ENCODE results near the gene KLHL40. TPM values are rescaled to one million over a fixed set of nuclear protein-coding genes. Genes with fewer than 3 reads are reported as not detected.

Gene KLHL40
- total RNA-seq, 4 donors from 2014 or later = not detected

- Histone ChIP-seq H3K4me1 (no peaks in the 10 kb centered on the region), H3K9me3 (no peaks in the 10 kb centered on the region), H3K36me3 (no peaks in the 10 kb centered on the region), H3K27ac (no peak overlapping the region), H3K27me3 (peaks cover 3% of the 10 kb centered on the region), H3K4me3 (no peak overlapping the region)
- peak; percentile 31 to 34 for DNase-seq (ENCODE audit: low spot score in 2 of 2)
- WGBS = 84% methylated on average over 7 of the region's 7 CpGs
- no peak for TF ChIP-seq EP300 (IDR thresholded peaks at IDR 0.05)
- no peak for TF ChIP-seq POLR2A (IDR thresholded peaks at IDR 0.05)
- TF ChIP-seq CTCF (IDR thresholded peaks at IDR 0.05) = no peak
- no peak for TF ChIP-seq POLR2AphosphoS5 (IDR thresholded peaks at IDR 0.05)
These were observed 25.1 kb downstream of the KLHL40 start for GRCh38 chr3:42710323-42711021.

- Histone ChIP-seq H3K27ac (no peak overlapping the region), H3K27me3 (peaks cover 3% of the 10 kb centered on the region), H3K4me3 (no peak overlapping the region), H3K9me3 (no peaks in the 10 kb centered on the region), H3K36me3 (no peaks in the 10 kb centered on the region), H3K4me1 (no peaks in the 10 kb centered on the region)
- 60% methylated on average over 5 of the region's 6 CpGs for WGBS
- no peak for TF ChIP-seq POLR2AphosphoS5 (IDR thresholded peaks at IDR 0.05)
- TF ChIP-seq POLR2A (IDR thresholded peaks at IDR 0.05) = no peak
- no peak for TF ChIP-seq CTCF (IDR thresholded peaks at IDR 0.05)
- peak; percentile 39 to 61 for DNase-seq (ENCODE audit: low spot score in 2 of 2)
These were observed 26.4 kb downstream of the KLHL40 start for GRCh38 chr3:42711491-42712343.

GRCh38 chr3:42712344-42712648 is 27.0 kb downstream of the KLHL40 start:
- Histone ChIP-seq H3K9me3 (no peaks in the 10 kb centered on the region), H3K36me3 (no peaks in the 10 kb centered on the region), H3K27ac (no peak overlapping the region), H3K27me3 (peaks cover 3% of the 10 kb centered on the region), H3K4me3 (no peak overlapping the region), H3K4me1 (no peaks in the 10 kb centered on the region)
- 98% methylated on average over 4 of the region's 4 CpGs for WGBS
- DNase-seq (ENCODE audit: low spot score in 2 of 2) = no peak
- TF ChIP-seq POLR2A (IDR thresholded peaks at IDR 0.05) (no peak), POLR2AphosphoS5 (IDR thresholded peaks at IDR 0.05) (no peak), EP300 (IDR thresholded peaks at IDR 0.05) (no peak), CTCF (IDR thresholded peaks at IDR 0.05) (no peak)

- no peaks in the 10 kb centered on the region for H3K4me1 ChIP-seq
- 54% methylated on average over 4 of the region's 5 CpGs for WGBS
- H3K27me3 ChIP-seq = peaks cover 3% of the 10 kb centered on the region
- no peak overlapping the region for H3K4me3 ChIP-seq
- no peak for TF ChIP-seq EP300 (IDR thresholded peaks at IDR 0.05)
- no peak for TF ChIP-seq CTCF (IDR thresholded peaks at IDR 0.05)
- no peak for TF ChIP-seq POLR2A (IDR thresholded peaks at IDR 0.05)
- TF ChIP-seq POLR2AphosphoS5 (IDR thresholded peaks at IDR 0.05) = no peak
- no peak overlapping the region for H3K27ac ChIP-seq
- H3K9me3 ChIP-seq = no peaks in the 10 kb centered on the region
- no peak for DNase-seq (ENCODE audit: low spot score in 2 of 2)
- H3K36me3 ChIP-seq = no peaks in the 10 kb centered on the region
These were observed 27.5 kb downstream of the KLHL40 start for GRCh38 chr3:42712688-42713372.

GRCh38 chr3:42713747-42714146 is 28.4 kb downstream of the KLHL40 start:
- H3K27ac ChIP-seq = no peak overlapping the region
- no peak overlapping the region for H3K4me3 ChIP-seq
- H3K36me3 ChIP-seq = no peaks in the 10 kb centered on the region
- H3K4me1 ChIP-seq = no peaks in the 10 kb centered on the region
- no peaks in the 10 kb centered on the region for H3K9me3 ChIP-seq
- 92% methylated on average over 2 of the region's 2 CpGs for WGBS
- peaks cover 3% of the 10 kb centered on the region for H3K27me3 ChIP-seq
- TF ChIP-seq POLR2AphosphoS5 (IDR thresholded peaks at IDR 0.05) = no peak
- no peak for TF ChIP-seq EP300 (IDR thresholded peaks at IDR 0.05)
- TF ChIP-seq POLR2A (IDR thresholded peaks at IDR 0.05) = no peak
- no peak for TF ChIP-seq CTCF (IDR thresholded peaks at IDR 0.05)
- no peak for DNase-seq (ENCODE audit: low spot score in 2 of 2)

All from suprapubic skin (tissue), 4 donors.